ENCODE data around the gene CAPN13.
A peak's percentile ranks its signal among the peaks of the same experiment; 100 is the strongest.

The CAPN13 gene

GRCh38 chr2:30721668-30722647 is 85.3 kb downstream of the CAPN13 start:
- DNase-seq = no peak

- no peak for DNase-seq
These were observed 86.0 kb downstream of the CAPN13 start for GRCh38 chr2:30721241-30721640.

- DNase-seq = no peak
These were observed 90.1 kb downstream of the CAPN13 start for GRCh38 chr2:30717081-30717650.

- no peak for DNase-seq
These were observed 90.9 kb downstream of the CAPN13 start for GRCh38 chr2:30716123-30716900.

GRCh38 chr2:30714811-30715709 is 92.2 kb downstream of the CAPN13 start:
- no peak for DNase-seq

- no peak for DNase-seq
These were observed 93.5 kb downstream of the CAPN13 start for GRCh38 chr2:30713698-30714097.

GRCh38 chr2:30711646-30712085 is 95.6 kb downstream of the CAPN13 start:
- DNase-seq = peak; percentile 89 to 92

- DNase-seq = no peak
These were observed 96.8 kb downstream of the CAPN13 start for GRCh38 chr2:30710461-30710860.

GRCh38 chr2:30710016-30710415 is 97.2 kb downstream of the CAPN13 start:
- DNase-seq = no peak

- no peak for DNase-seq
These were observed 97.7 kb downstream of the CAPN13 start for GRCh38 chr2:30709516-30709915.

GRCh38 chr2:30708491-30709290 is 98.6 kb downstream of the CAPN13 start:
- no peak for DNase-seq

GRCh38 chr2:30707304-30707903 is 99.8 kb downstream of the CAPN13 start:
- DNase-seq = no peak

GRCh38 chr2:30706534-30707303 is 100.5 kb downstream of the CAPN13 start:
- DNase-seq = peak; percentile 81 to 83

- DNase-seq = no peak
These were observed 101.3 kb downstream of the CAPN13 start for GRCh38 chr2:30705711-30706533.

- no peak for DNase-seq
These were observed 102.2 kb downstream of the CAPN13 start for GRCh38 chr2:30705056-30705455.

- no peak for DNase-seq
These were observed 102.8 kb downstream of the CAPN13 start for GRCh38 chr2:30704309-30705020.

GRCh38 chr2:30702694-30703093 is 104.6 kb downstream of the CAPN13 start:
- DNase-seq = no peak

- no peak for DNase-seq
These were observed 105.5 kb downstream of the CAPN13 start for GRCh38 chr2:30701782-30702181.

Measured in activated T-cell treated with anti-CD3 and anti-CD28 coated beads, Interleukin-2, amount 50 U/mL, for 48 hours (primary cell).